Stimulated activated CD8-positive, alpha-beta memory T cell treated with anti-CD3 and anti-CD28 coated beads, Interleukin-15, amount 100 ng/mL, for 24 hours (primary cell): ENCODE results near the gene DAP3.
"Not testable (repeated sequence)": the region's sequence is repeated elsewhere in the genome, so short reads cannot be mapped to it uniquely, and the experiment has no call there.

Experiments
- DNase-seq: peaks from one replicate; pipeline ENCODE4 v3.0.0-alpha.2; 2020; ENCODE audit warnings: low read depth

DAP3 gene

GRCh38 chr1:155689081-155689607 is at the start of gene DAP3:
TSS of gene DAP3 (plus strand) at chr1:155689091. CDS start at chr1:155709780, 20,689 bp downstream.
- DNase-seq = not testable (repeated sequence)

- no peak for DNase-seq
Measured at GRCh38 chr1:155640367-155640766, 48.5 kb upstream of the DAP3 start.

GRCh38 chr1:155642559-155643180 is 46.2 kb upstream of the DAP3 start:
- DNase-seq = not testable (repeated sequence)

GRCh38 chr1:155643230-155643629 is 45.7 kb upstream of the DAP3 start:
- no peak for DNase-seq

- DNase-seq = no peak
Measured at GRCh38 chr1:155645034-155645598, 43.8 kb upstream of the DAP3 start.

GRCh38 chr1:155645648-155646047 is 43.2 kb upstream of the DAP3 start:
- no peak for DNase-seq

- DNase-seq = no peak
Measured at GRCh38 chr1:155646307-155646706, 42.6 kb upstream of the DAP3 start.

GRCh38 chr1:155648207-155649147 is 40.4 kb upstream of the DAP3 start:
- DNase-seq = no peak

- DNase-seq = no peak
Measured at GRCh38 chr1:155649676-155650075, 39.2 kb upstream of the DAP3 start.

GRCh38 chr1:155650231-155650757 is 38.6 kb upstream of the DAP3 start:
- no peak for DNase-seq

GRCh38 chr1:155651861-155652661 is 36.8 kb upstream of the DAP3 start:
- no peak for DNase-seq

GRCh38 chr1:155652951-155653350 is 35.9 kb upstream of the DAP3 start:
- DNase-seq = no peak

GRCh38 chr1:155657463-155657862 is 31.4 kb upstream of the DAP3 start:
- no peak for DNase-seq

GRCh38 chr1:155661239-155661638 is 27.7 kb upstream of the DAP3 start:
- DNase-seq = not testable (repeated sequence)

- no peak for DNase-seq
Measured at GRCh38 chr1:155669233-155670162, 19.4 kb upstream of the DAP3 start.

- no peak for DNase-seq
Measured at GRCh38 chr1:155671750-155672149, 17.1 kb upstream of the DAP3 start.

GRCh38 chr1:155673003-155673402 is 15.9 kb upstream of the DAP3 start:
- DNase-seq = no peak

GRCh38 chr1:155678027-155678426 is 10.9 kb upstream of the DAP3 start:
- no peak for DNase-seq

- not testable (repeated sequence) for DNase-seq
Measured at GRCh38 chr1:155678992-155679391, 9.9 kb upstream of the DAP3 start.

- DNase-seq = no peak
Measured at GRCh38 chr1:155680531-155680930, 8.4 kb upstream of the DAP3 start.
